GM23248 (cell line): ENCODE results near the gene OPTN. TPM values are rescaled to one million over a fixed set of nuclear protein-coding genes. Genes with fewer than 3 reads are reported as not detected.

Source experiments
- DNase-seq: peaks from one replicate; pipeline ENCODE4 v3.0.0-alpha.2; 2015
- H2AFZ ChIP-seq: fragments of 200-600 bp; sonication (generic); 2 replicates; pipeline ENCODE4 v1.6.1; 2016; ENCODE audit warnings: antibody characterized with exemption
- H3F3A ChIP-seq: fragments of 200-600 bp; sonication (generic); 2 replicates; pipeline ENCODE4 v1.6.1; 2016; ENCODE audit warnings: mild to moderate bottlenecking, antibody characterized with exemption, mixed run types; ENCODE audit not compliant: insufficient read depth
- H3K27ac ChIP-seq: fragments of 200-600 bp; sonication (generic); 2 replicates; pipeline ENCODE4 v1.5.1; 2016; ENCODE audit warnings: mild to moderate bottlenecking
- H3K27me3 ChIP-seq: fragments of 200-600 bp; sonication (generic); replicated peaks from 2 replicates; pipeline ENCODE4 v1.6.1; 2016; ENCODE audit warnings: mild to moderate bottlenecking; ENCODE audit not compliant: insufficient read depth
- H3K36me3 ChIP-seq: fragments of 200-600 bp; sonication (generic); 2 replicates; pipeline ENCODE4 v1.6.1; 2016; ENCODE audit warnings: low read depth, mild to moderate bottlenecking
- H3K4me1 ChIP-seq: fragments of 200-600 bp; sonication (generic); 2 replicates; pipeline ENCODE4 v1.6.1; 2016; ENCODE audit warnings: mild to moderate bottlenecking; ENCODE audit not compliant: insufficient read depth
- H3K4me2 ChIP-seq: fragments of 200-600 bp; sonication (generic); one replicate; pipeline ENCODE4 v1.6.1; 2016; ENCODE audit warnings: mild to moderate bottlenecking; ENCODE audit not compliant: unreplicated experiment
- H3K4me3 ChIP-seq: fragments of 200-600 bp; sonication (generic); 2 replicates; pipeline ENCODE4 v1.5.1; 2016; ENCODE audit warnings: mild to moderate bottlenecking
- H3K79me2 ChIP-seq: fragments of 200-600 bp; sonication (generic); 2 replicates; pipeline ENCODE4 v1.6.1; 2016; ENCODE audit warnings: mild to moderate bottlenecking; ENCODE audit not compliant: insufficient read depth
- H3K9ac ChIP-seq: fragments of 200-600 bp; sonication (generic); 2 replicates; pipeline ENCODE4 v1.6.1; 2016; ENCODE audit warnings: mild to moderate bottlenecking
- H3K9me2 ChIP-seq: fragments of 200-600 bp; sonication (generic); 2 replicates; pipeline ENCODE4 v1.6.1; 2016; ENCODE audit warnings: mixed run types, mild to moderate bottlenecking, moderate library complexity; ENCODE audit not compliant: insufficient read depth
- H3K9me3 ChIP-seq: fragments of 200-600 bp; sonication (generic); one replicate; pipeline ENCODE4 v1.6.1; 2017; ENCODE audit warnings: low read depth
- H4K20me1 ChIP-seq: fragments of 200-600 bp; sonication (generic); 2 replicates; pipeline ENCODE4 v1.6.0; 2016; ENCODE audit not compliant: insufficient read depth
- EZH2 ChIP-seq: fragments of 200-600 bp; sonication (generic); IDR thresholded peaks from 2 replicates; pipeline ENCODE4 v1.6.1; 2018; ENCODE audit warnings: antibody characterized with exemption, mild to moderate bottlenecking; ENCODE audit not compliant: insufficient read depth, poor library complexity, severe bottlenecking
- EZH2phosphoT487 ChIP-seq: fragments of 200-600 bp; sonication (generic); IDR thresholded peaks from 2 replicates; pipeline ENCODE4 v1.6.1; 2018; ENCODE audit warnings: antibody characterized with exemption, moderate library complexity, mild to moderate bottlenecking, low read depth; ENCODE audit not compliant: insufficient read depth
- WGBS, 2 experiments: methylation state at CpG; one replicate each; pipeline ENCODE4 v1.1.6; 2015 to 2017; ENCODE audit warnings: low lambda C conversion rate in 2 of 2, low coverage in 1 of 2; ENCODE audit errors: missing lambda C conversion rate in 2 of 2; 5-methylcytosine and 5-hydroxymethylcytosine counted together
- in situ Hi-C: fragments of 300-500 bp; cut with MboI; formaldehyde crosslinking; loops from 2 replicates; pipeline ENCODE4 v1.15.0; 2020
- polyA plus RNA-seq: library from polyadenylated mRNA; unstranded; fragments of >200 nt; fragmentation: Nextera tagmentation; extraction: Ambion mirVana; gene quantifications from 2 replicates; pipeline ENCODE4 v1.2.1, GENCODE V29; 2016
- total RNA-seq: library from RNA; depleted of rRNA; stranded (reverse); fragments of >200 nt; shearing (Covaris generic); gene quantifications from 2 replicates; pipeline ENCODE4 v1.2.3, GENCODE V29; 2014

Gene OPTN
- total and polyA plus RNA-seq, 2 experiments from 2014 or later, result 50.6 to 109 TPM

- no peaks in the 10 kb centered on the region for H3K79me2 ChIP-seq
- no peak overlapping the region for H3K4me3 ChIP-seq
- H3K9ac ChIP-seq, result no peak overlapping the region
- no peaks in the 10 kb centered on the region for H3K9me3 ChIP-seq
- DNase-seq, result no peak
- WGBS, 2 experiments, result 35 to 49% methylated on average over 4 of the region's 4 CpGs
- TF ChIP-seq EZH2phosphoT487 (no peak), EZH2 (no peak)
- H3K27me3 ChIP-seq, result no peaks in the 10 kb centered on the region
- no peaks in the 10 kb centered on the region for H3F3A ChIP-seq
- no peaks in the 10 kb centered on the region for H3K4me1 ChIP-seq
- no peaks in the 10 kb centered on the region for H3K36me3 ChIP-seq
- in situ Hi-C loops, result no loop called here
- no peak overlapping the region for H3K27ac ChIP-seq
- H3K4me2 ChIP-seq, result no peak overlapping the region
- H3K9me2 ChIP-seq, result no peaks in the 10 kb centered on the region
- H2AFZ ChIP-seq, result no peak overlapping the region
- H4K20me1 ChIP-seq, result no peaks in the 10 kb centered on the region
These were observed 45.1 kb upstream of the OPTN start for GRCh38 chr10:13054844-13055243.

GRCh38 chr10:13056456-13057077 lies 43.4 kb upstream of the OPTN start:
- no peak overlapping the region for H3K4me2 ChIP-seq
- H3F3A ChIP-seq, result no peaks in the 10 kb centered on the region
- no peak overlapping the region for H3K9ac ChIP-seq
- H3K27ac ChIP-seq, result no peak overlapping the region
- H3K9me2 ChIP-seq, result no peaks in the 10 kb centered on the region
- H3K9me3 ChIP-seq, result no peaks in the 10 kb centered on the region
- DNase-seq, result peak; percentile 5
- no peaks in the 10 kb centered on the region for H3K79me2 ChIP-seq
- WGBS, 2 experiments, result 44 to 53% methylated on average over 7 of the region's 7 CpGs
- no peaks in the 10 kb centered on the region for H3K27me3 ChIP-seq
- in situ Hi-C loops, result no loop called here
- H3K4me1 ChIP-seq, result no peaks in the 10 kb centered on the region
- no peaks in the 10 kb centered on the region for H4K20me1 ChIP-seq
- H3K36me3 ChIP-seq, result no peaks in the 10 kb centered on the region
- H2AFZ ChIP-seq, result no peak overlapping the region
- TF ChIP-seq EZH2phosphoT487 (no peak), EZH2 (no peak)
- H3K4me3 ChIP-seq, result no peak overlapping the region

- no peaks in the 10 kb centered on the region for H3K4me1 ChIP-seq
- no peaks in the 10 kb centered on the region for H3F3A ChIP-seq
- DNase-seq, result peak; percentile 17
- no peaks in the 10 kb centered on the region for H3K9me3 ChIP-seq
- no peak overlapping the region for H3K4me2 ChIP-seq
- no peaks in the 10 kb centered on the region for H4K20me1 ChIP-seq
- in situ Hi-C loops, result no loop called here
- WGBS, 2 experiments, result 83 to 84% methylated on average over 5 of the region's 5 CpGs
- no peaks in the 10 kb centered on the region for H3K36me3 ChIP-seq
- no peaks in the 10 kb centered on the region for H3K9me2 ChIP-seq
- no peaks in the 10 kb centered on the region for H3K79me2 ChIP-seq
- TF ChIP-seq EZH2, result no peak
- no peak for TF ChIP-seq EZH2phosphoT487
- no peak overlapping the region for H3K9ac ChIP-seq
- no peak overlapping the region for H2AFZ ChIP-seq
- H3K27ac ChIP-seq, result no peak overlapping the region
- no peak overlapping the region for H3K4me3 ChIP-seq
- no peaks in the 10 kb centered on the region for H3K27me3 ChIP-seq
These were observed 37.2 kb upstream of the OPTN start for GRCh38 chr10:13062803-13063202.

- Histone ChIP-seq H3K4me3 (no peak overlapping the region), H3K27me3 (peaks cover 3% of the 10 kb centered on the region; the same call in 1 of the 2 replicates), H4K20me1 (no peaks in the 10 kb centered on the region), H3K36me3 (no peaks in the 10 kb centered on the region), H3K9ac (no peak overlapping the region), H3K79me2 (no peaks in the 10 kb centered on the region), H3K4me2 (no peak overlapping the region), H2AFZ (no peak overlapping the region), H3K9me3 (no peaks in the 10 kb centered on the region), H3K4me1 (no peaks in the 10 kb centered on the region), H3F3A (no peaks in the 10 kb centered on the region), H3K9me2 (no peaks in the 10 kb centered on the region), H3K27ac (no peak overlapping the region)
- TF ChIP-seq EZH2phosphoT487, result no peak
- no peak for TF ChIP-seq EZH2
- in situ Hi-C loops, result no loop called here
- no peak for DNase-seq
- 61 to 68% methylated on average over 6 of the region's 6 CpGs for WGBS, 2 experiments
These were observed 33.4 kb upstream of the OPTN start for GRCh38 chr10:13066527-13066926.

- no peaks in the 10 kb centered on the region for H3F3A ChIP-seq
- no peaks in the 10 kb centered on the region for H3K4me1 ChIP-seq
- WGBS, 2 experiments, result 59 to 63% methylated on average over 7 of the region's 7 CpGs
- in situ Hi-C loops, result no loop called here
- no peak overlapping the region for H3K4me3 ChIP-seq
- no peaks in the 10 kb centered on the region for H3K79me2 ChIP-seq
- H3K9me3 ChIP-seq, result no peaks in the 10 kb centered on the region
- H3K27ac ChIP-seq, result no peak overlapping the region
- H3K27me3 ChIP-seq, result peaks cover 4% of the 10 kb centered on the region; the same call in 1 of the 2 replicates
- DNase-seq, result no peak
- no peaks in the 10 kb centered on the region for H4K20me1 ChIP-seq
- no peak overlapping the region for H3K4me2 ChIP-seq
- no peak for TF ChIP-seq EZH2
- no peak for TF ChIP-seq EZH2phosphoT487
- H3K9me2 ChIP-seq, result no peaks in the 10 kb centered on the region
- H3K36me3 ChIP-seq, result no peaks in the 10 kb centered on the region
- H3K9ac ChIP-seq, result no peak overlapping the region
- no peak overlapping the region for H2AFZ ChIP-seq
These were observed 32.5 kb upstream of the OPTN start for GRCh38 chr10:13067431-13067830.
